ENCODE measurements around the gene TCIRG1.

DNA sequence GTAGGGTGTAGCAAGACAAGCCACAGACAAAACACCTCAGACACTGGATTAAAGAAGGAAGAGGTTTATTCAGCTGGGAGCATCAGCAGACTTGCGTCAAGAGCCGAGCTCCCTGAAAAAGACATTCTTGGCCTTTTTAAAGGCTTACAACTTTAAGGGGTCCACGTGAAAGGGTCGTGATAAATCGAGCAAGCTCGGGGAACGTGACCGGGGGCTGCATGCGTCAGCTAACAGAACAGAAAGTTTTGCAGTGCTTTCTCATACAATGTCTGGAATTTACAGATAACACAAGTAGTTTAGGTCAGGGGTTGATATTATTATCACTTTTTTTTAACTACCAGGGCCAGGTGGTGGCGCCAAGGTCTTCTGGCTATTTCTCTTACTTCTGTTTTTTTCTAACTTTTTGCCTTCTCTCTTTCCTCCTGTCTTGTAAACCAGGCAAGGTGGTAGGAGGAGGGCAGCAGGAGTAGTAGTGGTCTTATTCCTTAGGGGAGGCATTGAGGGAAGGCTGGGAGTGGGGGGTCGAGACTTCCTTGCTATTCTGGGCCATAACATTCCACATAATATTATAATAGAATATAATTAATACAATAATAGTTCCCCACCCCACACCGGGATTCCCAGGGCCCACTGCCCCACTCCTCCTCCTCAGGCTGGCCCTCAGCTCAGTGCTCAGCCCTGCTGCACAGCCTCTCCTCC is 29.3 kb upstream of the TCIRG1 start:
- no peak for TF ChIP-seq GLIS3 (CRISPR knock-in tag; IDR thresholded peaks at IDR 0.05)
- TF ChIP-seq BACH2 (CRISPR knock-in tag; IDR thresholded peaks at IDR 0.05; ENCODE audit: borderline replicate concordance) = no peak
- TF ChIP-seq ZNF70 (CRISPR knock-in tag; IDR thresholded peaks at IDR 0.05) = no peak
- TF ChIP-seq, protein P1, sequence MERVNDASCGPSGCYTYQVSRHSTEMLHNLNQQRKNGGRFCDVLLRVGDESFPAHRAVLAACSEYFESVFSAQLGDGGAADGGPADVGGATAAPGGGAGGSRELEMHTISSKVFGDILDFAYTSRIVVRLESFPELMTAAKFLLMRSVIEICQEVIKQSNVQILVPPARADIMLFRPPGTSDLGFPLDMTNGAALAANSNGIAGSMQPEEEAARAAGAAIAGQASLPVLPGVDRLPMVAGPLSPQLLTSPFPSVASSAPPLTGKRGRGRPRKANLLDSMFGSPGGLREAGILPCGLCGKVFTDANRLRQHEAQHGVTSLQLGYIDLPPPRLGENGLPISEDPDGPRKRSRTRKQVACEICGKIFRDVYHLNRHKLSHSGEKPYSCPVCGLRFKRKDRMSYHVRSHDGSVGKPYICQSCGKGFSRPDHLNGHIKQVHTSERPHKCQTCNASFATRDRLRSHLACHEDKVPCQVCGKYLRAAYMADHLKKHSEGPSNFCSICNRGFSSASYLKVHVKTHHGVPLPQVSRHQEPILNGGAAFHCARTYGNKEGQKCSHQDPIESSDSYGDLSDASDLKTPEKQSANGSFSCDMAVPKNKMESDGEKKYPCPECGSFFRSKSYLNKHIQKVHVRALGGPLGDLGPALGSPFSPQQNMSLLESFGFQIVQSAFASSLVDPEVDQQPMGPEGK (CRISPR knock-in tag; IDR thresholded peaks at IDR 0.05; ENCODE audit: borderline replicate concordance) = no peak
- no peak for TF ChIP-seq ZNF8 (CRISPR knock-in tag; IDR thresholded peaks at IDR 0.05)
- TF ChIP-seq, protein P2, sequence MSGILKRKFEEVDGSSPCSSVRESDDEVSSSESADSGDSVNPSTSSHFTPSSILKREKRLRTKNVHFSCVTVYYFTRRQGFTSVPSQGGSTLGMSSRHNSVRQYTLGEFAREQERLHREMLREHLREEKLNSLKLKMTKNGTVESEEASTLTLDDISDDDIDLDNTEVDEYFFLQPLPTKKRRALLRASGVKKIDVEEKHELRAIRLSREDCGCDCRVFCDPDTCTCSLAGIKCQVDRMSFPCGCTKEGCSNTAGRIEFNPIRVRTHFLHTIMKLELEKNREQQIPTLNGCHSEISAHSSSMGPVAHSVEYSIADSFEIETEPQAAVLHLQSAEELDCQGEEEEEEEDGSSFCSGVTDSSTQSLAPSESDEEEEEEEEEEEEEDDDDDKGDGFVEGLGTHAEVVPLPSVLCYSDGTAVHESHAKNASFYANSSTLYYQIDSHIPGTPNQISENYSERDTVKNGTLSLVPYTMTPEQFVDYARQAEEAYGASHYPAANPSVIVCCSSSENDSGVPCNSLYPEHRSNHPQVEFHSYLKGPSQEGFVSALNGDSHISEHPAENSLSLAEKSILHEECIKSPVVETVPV (CRISPR knock-in tag; IDR thresholded peaks at IDR 0.05) = no peak
- no peak for TF ChIP-seq PPARA (CRISPR knock-in tag; IDR thresholded peaks at IDR 0.05; ENCODE audit: borderline replicate concordance)
- TF ChIP-seq, protein P3, sequence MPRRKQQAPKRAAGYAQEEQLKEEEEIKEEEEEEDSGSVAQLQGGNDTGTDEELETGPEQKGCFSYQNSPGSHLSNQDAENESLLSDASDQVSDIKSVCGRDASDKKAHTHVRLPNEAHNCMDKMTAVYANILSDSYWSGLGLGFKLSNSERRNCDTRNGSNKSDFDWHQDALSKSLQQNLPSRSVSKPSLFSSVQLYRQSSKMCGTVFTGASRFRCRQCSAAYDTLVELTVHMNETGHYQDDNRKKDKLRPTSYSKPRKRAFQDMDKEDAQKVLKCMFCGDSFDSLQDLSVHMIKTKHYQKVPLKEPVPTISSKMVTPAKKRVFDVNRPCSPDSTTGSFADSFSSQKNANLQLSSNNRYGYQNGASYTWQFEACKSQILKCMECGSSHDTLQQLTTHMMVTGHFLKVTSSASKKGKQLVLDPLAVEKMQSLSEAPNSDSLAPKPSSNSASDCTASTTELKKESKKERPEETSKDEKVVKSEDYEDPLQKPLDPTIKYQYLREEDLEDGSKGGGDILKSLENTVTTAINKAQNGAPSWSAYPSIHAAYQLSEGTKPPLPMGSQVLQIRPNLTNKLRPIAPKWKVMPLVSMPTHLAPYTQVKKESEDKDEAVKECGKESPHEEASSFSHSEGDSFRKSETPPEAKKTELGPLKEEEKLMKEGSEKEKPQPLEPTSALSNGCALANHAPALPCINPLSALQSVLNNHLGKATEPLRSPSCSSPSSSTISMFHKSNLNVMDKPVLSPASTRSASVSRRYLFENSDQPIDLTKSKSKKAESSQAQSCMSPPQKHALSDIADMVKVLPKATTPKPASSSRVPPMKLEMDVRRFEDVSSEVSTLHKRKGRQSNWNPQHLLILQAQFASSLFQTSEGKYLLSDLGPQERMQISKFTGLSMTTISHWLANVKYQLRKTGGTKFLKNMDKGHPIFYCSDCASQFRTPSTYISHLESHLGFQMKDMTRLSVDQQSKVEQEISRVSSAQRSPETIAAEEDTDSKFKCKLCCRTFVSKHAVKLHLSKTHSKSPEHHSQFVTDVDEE (CRISPR knock-in tag; IDR thresholded peaks at IDR 0.05) = no peak
- no peak for TF ChIP-seq CSDC2 (CRISPR knock-in tag; IDR thresholded peaks at IDR 0.05)
- TF ChIP-seq, protein P4, sequence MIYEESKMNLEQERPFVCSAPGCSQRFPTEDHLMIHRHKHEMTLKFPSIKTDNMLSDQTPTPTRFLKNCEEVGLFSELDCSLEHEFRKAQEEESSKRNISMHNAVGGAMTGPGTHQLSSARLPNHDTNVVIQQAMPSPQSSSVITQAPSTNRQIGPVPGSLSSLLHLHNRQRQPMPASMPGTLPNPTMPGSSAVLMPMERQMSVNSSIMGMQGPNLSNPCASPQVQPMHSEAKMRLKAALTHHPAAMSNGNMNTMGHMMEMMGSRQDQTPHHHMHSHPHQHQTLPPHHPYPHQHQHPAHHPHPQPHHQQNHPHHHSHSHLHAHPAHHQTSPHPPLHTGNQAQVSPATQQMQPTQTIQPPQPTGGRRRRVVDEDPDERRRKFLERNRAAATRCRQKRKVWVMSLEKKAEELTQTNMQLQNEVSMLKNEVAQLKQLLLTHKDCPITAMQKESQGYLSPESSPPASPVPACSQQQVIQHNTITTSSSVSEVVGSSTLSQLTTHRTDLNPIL (CRISPR knock-in tag; IDR thresholded peaks at IDR 0.05; ENCODE audit: low read depth) = no peak
- TF ChIP-seq SNAI2 (CRISPR knock-in tag; IDR thresholded peaks at IDR 0.05) = no peak

All from SK-N-SH treated with all-trans-retinoic acid at 6 μM for 48 hours (cell line).